K562 (cell line): ENCODE measurements around the gene GALNS. TPM values are rescaled to one million over a fixed set of nuclear protein-coding genes. Genes with fewer than 3 reads are reported as not detected.

Experiments used
- ATAC-seq: fragments of 200-7000 bp; cut with Tn5 transposase; 3 replicates; pipeline ENCODE4 v1.9.1; 2020; ENCODE audit warnings: moderate library complexity
- BruUV-seq: library from RNA; stranded (reverse); fragments of 400-500 nt; replicated peaks from 2 replicates; lab custom pipeline; 2021; lab: Mats Ljungman, UMichigan
- CTCF ChIA-PET: fragments of 300-600 bp; formaldehyde crosslinking; extraction: SDS; loops from one replicate; lab custom pipeline; 2021; ENCODE audit warnings: low intra/inter-chr PET ratio; lab: Yijun Ruan, JAX
- POLR2A ChIA-PET: fragments of 300-600, 350-650 bp; sonication (Branson Sonifier 250); formaldehyde crosslinking; extraction: SDS; loops from one replicate; lab custom pipeline; 2021; ENCODE audit warnings: antibody characterized with exemption, inconsistent platforms; lab: Yijun Ruan, JAX
- DNase-seq, 4 experiments: peaks; one replicate each; pipeline versions ENCODE4 v3.0.0 to v3.0.0-alpha.2; 2011 to 2018; ENCODE audit warnings: low spot score in 3 of 4, mixed read lengths in 3 of 4; ENCODE audit errors: extremely low read depth in 1 of 4
- FAIRE-seq: peaks from 2 replicates; lab custom pipeline; 2011; peaks lifted over from hg19 to GRCh38; lab: Jason Lieb, UNC
- H2AFZ ChIP-seq: 2 replicates; pipeline ENCODE4 v1.6.0; 2011; ENCODE audit warnings: low read depth, low read length, control low read depth, inconsistent platforms
- H3K27ac ChIP-seq: fragments of 200-600 bp; 3 replicates; pipeline ENCODE4 v1.8.0; 2011; ENCODE audit warnings: low read depth, mild to moderate bottlenecking, control low read depth, inconsistent platforms, low read length, moderate library complexity, mixed read lengths; ENCODE audit errors: extremely low read depth
- H3K27me3 ChIP-seq, 2 experiments: fragments of 300-600 bp in 1 of 2; 2 replicates in 1 of 2; 3 replicates in 1 of 2; pipeline versions ENCODE4 v1.6.0 to v1.8.0; 2011; ENCODE audit warnings: inconsistent platforms in 2 of 2, low read length in 2 of 2, mild to moderate bottlenecking in 1 of 2, mixed read lengths in 1 of 2, moderate library complexity in 1 of 2; ENCODE audit not compliant: control insufficient read depth in 2 of 2, insufficient read depth in 2 of 2
- H3K36me3 ChIP-seq: fragments of 300-600 bp; 3 replicates; pipeline ENCODE4 v1.8.0; 2011; ENCODE audit warnings: mild to moderate bottlenecking, low read length, inconsistent platforms; ENCODE audit not compliant: control insufficient read depth, insufficient read depth
- H3K4me1 ChIP-seq, 2 experiments: fragments of 200-600 bp in 1 of 2; replicated peaks in 1 of 2; 2 replicates in 1 of 2; 3 replicates in 1 of 2; pipeline versions ENCODE4 v1.5.1 to v1.8.0; 2011; ENCODE audit warnings: inconsistent platforms in 2 of 2, low read length in 2 of 2, mild to moderate bottlenecking in 1 of 2, mixed read lengths in 1 of 2, moderate library complexity in 1 of 2; ENCODE audit not compliant: control insufficient read depth in 2 of 2, insufficient read depth in 2 of 2
- H3K4me2 ChIP-seq: 2 replicates; pipeline ENCODE4 v1.6.1; 2011; ENCODE audit warnings: low read length, control low read depth, inconsistent platforms, mixed read lengths; ENCODE audit not compliant: insufficient read depth
- H3K4me3 ChIP-seq: fragments of 200-600 bp; sonication (generic), shearing (Covaris generic); 2 replicates; pipeline ENCODE4 v1.5.1; 2016; ENCODE audit warnings: control low read depth, inconsistent platforms
- H3K79me2 ChIP-seq: fragments of 200-600 bp; 3 replicates; pipeline ENCODE4 v1.8.0; 2011; ENCODE audit warnings: low read length, inconsistent platforms; ENCODE audit not compliant: control insufficient read depth, insufficient read depth
- H3K9ac ChIP-seq, 2 experiments: 2 replicates each; pipeline versions ENCODE4 v1.6.0 to v1.6.1; 2011; ENCODE audit warnings: low read depth in 2 of 2, low read length in 2 of 2, control low read depth in 1 of 2, inconsistent platforms in 1 of 2, mild to moderate bottlenecking in 1 of 2, mixed read lengths in 1 of 2; ENCODE audit not compliant: insufficient read depth in 1 of 2
- H3K9me1 ChIP-seq: one replicate; pipeline ENCODE4 v1.6.0; 2011; ENCODE audit warnings: inconsistent platforms, mild to moderate bottlenecking, low read length, moderate library complexity; ENCODE audit not compliant: control insufficient read depth, insufficient read depth
- H3K9me3 ChIP-seq: replicated peaks from 2 replicates; pipeline ENCODE4 v1.5.1; 2011; ENCODE audit warnings: low read depth, low read length, inconsistent platforms; ENCODE audit not compliant: control insufficient read depth, insufficient read depth
- H4K20me1 ChIP-seq: replicated peaks from 2 replicates; pipeline ENCODE4 v1.6.1; 2011; ENCODE audit warnings: low read length, inconsistent platforms, mixed read lengths; ENCODE audit not compliant: control insufficient read depth, insufficient read depth
- BRD4 ChIP-seq: fragments of 200-600 bp; sonication (generic); IDR thresholded peaks from 2 replicates; pipeline ENCODE4 v1.6.1; 2017; ENCODE audit warnings: inconsistent platforms
- E2F5 ChIP-seq: sonication (generic); formaldehyde crosslinking; IDR thresholded peaks from 2 replicates; pipeline ENCODE4 v1.8.0; 2022; ENCODE audit warnings: mild to moderate bottlenecking, missing genetic modification reagents
- ELF1 ChIP-seq: fragments of 200-800 bp; sonication (Bioruptor generic); IDR thresholded peaks from 2 replicates; pipeline ENCODE4 v1.6.1; 2016; ENCODE audit warnings: missing genetic modification characterization, missing compliant biosample characterization
- FIP1L1 ChIP-seq: fragments of 200-400 bp; formaldehyde crosslinking; IDR thresholded peaks from 2 replicates; pipeline ENCODE4 v1.6.1; 2018; ENCODE audit warnings: mild to moderate bottlenecking, low read depth, low read length; ENCODE audit not compliant: poor library complexity, severe bottlenecking
- HDAC2 ChIP-seq: fragments of 450-650 bp; IDR thresholded peaks from 2 replicates; pipeline ENCODE4 v1.6.1; 2016; ENCODE audit warnings: mild to moderate bottlenecking
- KAT2B ChIP-seq: IDR thresholded peaks from one replicate; pipeline ENCODE4 v1.6.1; 2012; ENCODE audit warnings: low read depth, mild to moderate bottlenecking, control low read depth, inconsistent platforms, low read length, moderate library complexity
- RBFOX2 ChIP-seq: fragments of 200-400 bp; formaldehyde crosslinking; IDR thresholded peaks from 2 replicates; pipeline ENCODE4 v1.6.1; 2017; ENCODE audit warnings: low read depth, mild to moderate bottlenecking, low read length, moderate library complexity
- TCFL5 ChIP-seq: fragments of 250-450 bp; sonication (Bioruptor Pico); conservative IDR thresholded peaks from 2 replicates; pipeline ENCODE4 v1.6.1; 2021; ENCODE audit warnings: mild to moderate bottlenecking, moderate library complexity, matching md5 sums
- TEAD4 ChIP-seq, 2 experiments: sonication (generic) in 1 of 2; formaldehyde crosslinking in 1 of 2; IDR thresholded peaks; 2 replicates each; pipeline versions ENCODE4 v1.6.1 to v1.8.0; 2012 to 2022; ENCODE audit warnings: borderline replicate concordance in 1 of 2, inconsistent platforms in 1 of 2, low read length in 1 of 2, mild to moderate bottlenecking in 1 of 2, missing genetic modification reagents in 1 of 2
- YBX1 ChIP-seq: fragments of 450-650 bp; IDR thresholded peaks from 2 replicates; pipeline ENCODE4 v1.7.1; 2016; ENCODE audit warnings: mild to moderate bottlenecking
- ZBTB8A ChIP-seq: fragments of 450-650 bp; IDR thresholded peaks from 2 replicates; pipeline ENCODE4 v1.6.1; 2018; ENCODE audit warnings: mild to moderate bottlenecking, moderate library complexity; ENCODE audit not compliant: partially characterized antibody
- ZKSCAN3 ChIP-seq: fragments of 250-450 bp; sonication (Bioruptor Pico); IDR thresholded peaks from 2 replicates; pipeline ENCODE4 v1.4.0; 2020
- ZNF354B ChIP-seq: fragments of 250-450 bp; sonication (Bioruptor Pico); IDR thresholded peaks from 2 replicates; pipeline ENCODE4 v1.4.0; 2020
- WGBS: fragments of 100-300 bp; shearing (Covaris generic); methylation state at CpG from one replicate; pipeline ENCODE4 v1.1.6; 2016; ENCODE audit warnings: low coverage, mixed read lengths; ENCODE audit not compliant: insufficient coverage; ENCODE audit errors: missing lambda C conversion rate; 5-methylcytosine and 5-hydroxymethylcytosine counted together
- in situ Hi-C: fragments of 300-500 bp; cut with MboI; formaldehyde crosslinking; loops from 4 replicates; pipeline ENCODE4 v1.15.0; 2018; ENCODE audit warnings: inconsistent platforms, mixed read lengths
- intact Hi-C: fragments of 100-400 bp; cut with micrococcal nuclease; formaldehyde crosslinking; loops from 2 replicates; pipeline ENCODE4 v1.14.2; 2022
- polyA plus RNA-seq, 8 experiments: library from polyadenylated mRNA; depleted of rRNA in 4 of 8; stranded (reverse) in 5 of 8; unstranded in 3 of 8; fragments of >200 nt; fragmentation: Nextera tagmentation in 2 of 8; fragmentation: Illumina TruSeq in 1 of 8; extraction: Ambion mirVana in 2 of 8; extraction: Trizol in 1 of 8; gene quantifications; 2 replicates each; pipeline versions ENCODE4 v1.2.1 to v1.2.3, GENCODE V29; 2011 to 2014; ENCODE audit warnings: inconsistent platforms in 1 of 8, missing spikeins in 1 of 8
- total RNA-seq, 7 experiments: library from RNA; depleted of rRNA in 6 of 7; stranded (reverse); fragments of >200 nt in 6 of 7; fragmentation: Illumina TruSeq in 2 of 7; extraction: Trizol in 2 of 7; gene quantifications; 2 replicates each; pipeline versions ENCODE4 v1.2.1 to v1.2.3, GENCODE V29; 2011 to 2021; ENCODE audit warnings: low replicate concordance in 1 of 7
- TF ChIP-seq, protein P1 (sequence below): sonication (generic); formaldehyde crosslinking; IDR thresholded peaks from 2 replicates; pipeline ENCODE4 v1.8.0; 2022; ENCODE audit warnings: missing genetic modification reagents, mild to moderate bottlenecking, borderline replicate concordance

GALNS gene
- total and polyA plus RNA-seq, 9 of the 15 experiments (the other 6 are each of a cell fraction or from before 2014, with no cell fraction given): 0.38 to 13.2 (median 4.3) TPM

- DNase-seq: no peak
These were observed 1.6 kb downstream of the GALNS start for GRCh38 chr16:88855176-88855575.

More at GRCh38 chr16:88855176-88855575, 1.6 kb downstream of the GALNS start:
- no peak overlapping the region for H3K27ac ChIP-seq
- peak overlapping the region in 1 of 2 experiments; percentile 93; a peak in 1 of 4 replicates for H3K9ac ChIP-seq
- H3K9me1 ChIP-seq: peaks cover 6% of the 10 kb centered on the region
- H3K27me3 ChIP-seq: no peaks in the 10 kb centered on the region
- H3K4me3 ChIP-seq: no peak overlapping the region
- in situ Hi-C loops: no loop called here
- 87% methylated on average over 8 of the region's 8 CpGs for WGBS
- no peak overlapping the region for H2AFZ ChIP-seq
- no peak for TF ChIP-seq HDAC2
- TF ChIP-seq, protein P1, sequence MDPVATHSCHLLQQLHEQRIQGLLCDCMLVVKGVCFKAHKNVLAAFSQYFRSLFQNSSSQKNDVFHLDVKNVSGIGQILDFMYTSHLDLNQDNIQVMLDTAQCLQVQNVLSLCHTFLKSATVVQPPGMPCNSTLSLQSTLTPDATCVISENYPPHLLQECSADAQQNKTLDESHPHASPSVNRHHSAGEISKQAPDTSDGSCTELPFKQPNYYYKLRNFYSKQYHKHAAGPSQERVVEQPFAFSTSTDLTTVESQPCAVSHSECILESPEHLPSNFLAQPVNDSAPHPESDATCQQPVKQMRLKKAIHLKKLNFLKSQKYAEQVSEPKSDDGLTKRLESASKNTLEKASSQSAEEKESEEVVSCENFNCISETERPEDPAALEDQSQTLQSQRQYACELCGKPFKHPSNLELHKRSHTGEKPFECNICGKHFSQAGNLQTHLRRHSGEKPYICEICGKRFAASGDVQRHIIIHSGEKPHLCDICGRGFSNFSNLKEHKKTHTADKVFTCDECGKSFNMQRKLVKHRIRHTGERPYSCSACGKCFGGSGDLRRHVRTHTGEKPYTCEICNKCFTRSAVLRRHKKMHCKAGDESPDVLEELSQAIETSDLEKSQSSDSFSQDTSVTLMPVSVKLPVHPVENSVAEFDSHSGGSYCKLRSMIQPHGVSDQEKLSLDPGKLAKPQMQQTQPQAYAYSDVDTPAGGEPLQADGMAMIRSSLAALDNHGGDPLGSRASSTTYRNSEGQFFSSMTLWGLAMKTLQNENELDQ (CRISPR knock-in tag): no peak
- TF ChIP-seq TCFL5 (CRISPR knock-in tag): no peak
- TF ChIP-seq TEAD4 (IDR thresholded peaks at IDR 0.05; ENCODE audit: low read length): no peak
- TF ChIP-seq TEAD4 (CRISPR knock-in tag; IDR thresholded peaks at IDR 0.05; ENCODE audit: borderline replicate concordance): no peak
- no peak for TF ChIP-seq ZBTB8A
- no peak for TF ChIP-seq ELF1 (tag)
- TF ChIP-seq E2F5 (CRISPR knock-in tag): no peak
- no peak for TF ChIP-seq FIP1L1
- no peak for TF ChIP-seq RBFOX2
- no peak for TF ChIP-seq ZKSCAN3 (CRISPR knock-in tag)
- TF ChIP-seq KAT2B: no peak
- TF ChIP-seq YBX1: no peak
- TF ChIP-seq BRD4: no peak
- no peak for TF ChIP-seq ZNF354B (CRISPR knock-in tag)
- intact Hi-C loops: no loop called here
- ATAC-seq: no peak
- no peak overlapping the region for H3K4me2 ChIP-seq
- BruUV-seq: no TSS peak
- H4K20me1 ChIP-seq: no peaks in the 10 kb centered on the region; the same call in 1 of the 2 replicates
- H3K4me1 ChIP-seq: peaks cover 8 to 50% of the 10 kb centered on the region in 2 experiments
- ChIA-PET CTCF (no interaction called here), POLR2A (interaction anchor here (0.7 kb wide), 1 partner anchor 259 kb away, joined by 3 read pairs; no protein-coding TSS in a partner anchor)
- H3K36me3 ChIP-seq: peaks cover 28% of the 10 kb centered on the region; the same call in 2 of the 3 replicates
- FAIRE-seq: no peak
- H3K79me2 ChIP-seq: peaks cover 23% of the 10 kb centered on the region
- no peaks in the 10 kb centered on the region for H3K9me3 ChIP-seq
